B cell (primary cell): ENCODE measurements around the gene UTP25. TPM values are rescaled to one million over a fixed set of nuclear protein-coding genes. Genes with fewer than 3 reads are reported as not detected.

Source experiments
- ATAC-seq: fragments of 200-7000 bp; cut with Tn5 transposase; one replicate; pipeline ENCODE4 v1.10.0; 2021; ENCODE audit warnings: low read depth, mild to moderate bottlenecking, moderate number of reproducible peaks, moderate library complexity
- CTCF ChIA-PET: fragments of 350-600 bp; sonication (Branson Sonifier 250); formaldehyde crosslinking; loops from one replicate; lab custom pipeline; 2021; ENCODE audit warnings: antibody characterized with exemption, inconsistent platforms; lab: Charles Lee
- POLR2A ChIA-PET: fragments of 350-600 bp; sonication (Branson Sonifier 250); formaldehyde crosslinking; loops from one replicate; lab custom pipeline; 2021; ENCODE audit warnings: antibody characterized with exemption; lab: Charles Lee
- DNase-seq: peaks from one replicate; pipeline ENCODE4 v3.0.0; 2013
- H2AFZ ChIP-seq: 2 replicates; pipeline ENCODE4 v1.6.1; 2012; ENCODE audit warnings: mild to moderate bottlenecking, low read depth, low read length; ENCODE audit not compliant: insufficient read depth, poor library complexity, severe bottlenecking
- H3K27ac ChIP-seq, 2 donors: 1 replicate in 1 of 2; 2 replicates in 1 of 2; pipeline ENCODE4 v1.5.1; 2012 to 2013; ENCODE audit warnings: low read length in 2 of 2, mild to moderate bottlenecking in 2 of 2, moderate library complexity in 1 of 2
- H3K27me3 ChIP-seq, 4 experiments: fragments of 200-600 bp in 1 of 4; sonication (generic) in 1 of 4; replicated peaks in 1 of 4; 1 replicate in 2 of 4; 2 replicates in 2 of 4; pipeline versions ENCODE4 v1.6.1 to v1.7.0; 2013 to 2016; ENCODE audit warnings: low read length in 3 of 4, mild to moderate bottlenecking in 2 of 4, mixed read lengths in 1 of 4, moderate library complexity in 1 of 4; ENCODE audit not compliant: insufficient read depth in 4 of 4, control insufficient read depth in 3 of 4; ENCODE audit errors: control extremely low read depth in 1 of 4
- H3K36me3 ChIP-seq, 2 experiments: replicated peaks in 1 of 2; 1 replicate in 1 of 2; 2 replicates in 1 of 2; pipeline versions ENCODE4 v1.6.1 to v1.7.1; 2013; ENCODE audit warnings: low read length in 1 of 2; ENCODE audit not compliant: insufficient read depth in 2 of 2, control insufficient read depth in 1 of 2; ENCODE audit errors: control extremely low read depth in 1 of 2, extremely low read depth in 1 of 2
- H3K4me1 ChIP-seq, 2 donors: fragments of 200-600 bp in 1 of 2; sonication (generic) in 1 of 2; 1 replicate in 1 of 2; 2 replicates in 1 of 2; pipeline versions ENCODE4 v1.5.1 to v1.6.1; 2013 to 2017; ENCODE audit warnings: low read length in 2 of 2; ENCODE audit not compliant: control insufficient read depth in 2 of 2, insufficient read depth in 2 of 2
- H3K4me2 ChIP-seq: replicated peaks from 2 replicates; pipeline ENCODE3; 2012; ENCODE audit warnings: mild to moderate bottlenecking, low read depth, low read length; ENCODE audit not compliant: poor library complexity, severe bottlenecking
- H3K4me3 ChIP-seq, 5 experiments: fragments of 200-600 bp in 1 of 5; sonication (generic) in 1 of 5; 1 replicate in 3 of 5; 2 replicates in 2 of 5; pipeline versions ENCODE4 v1.5.1 to v1.7.0; 2011 to 2016; ENCODE audit warnings: low read length in 4 of 5, mild to moderate bottlenecking in 4 of 5, low read depth in 2 of 5, control low read depth in 1 of 5, moderate library complexity in 1 of 5; ENCODE audit not compliant: insufficient read depth in 1 of 5; ENCODE audit errors: control extremely low read depth in 1 of 5, extremely low read depth in 1 of 5
- H3K79me2 ChIP-seq: fragments of 200-600 bp; sonication (generic); one replicate; pipeline ENCODE4 v1.6.0; 2016; ENCODE audit warnings: low read length; ENCODE audit not compliant: control insufficient read depth, insufficient read depth
- H3K9ac ChIP-seq: fragments of 200-600 bp; sonication (generic); 2 replicates; pipeline ENCODE4 v1.6.1; 2017; ENCODE audit warnings: mild to moderate bottlenecking, low read length, moderate library complexity
- H3K9me3 ChIP-seq, 3 donors: one replicate each; pipeline versions ENCODE4 v1.6.1 to v1.7.1; 2013; ENCODE audit warnings: low read length in 2 of 3; ENCODE audit not compliant: control insufficient read depth in 2 of 3, insufficient read depth in 1 of 3; ENCODE audit errors: control extremely low read depth in 1 of 3
- H4K20me1 ChIP-seq: 2 replicates; pipeline ENCODE4 v1.6.0; 2012; ENCODE audit warnings: mild to moderate bottlenecking, low read length; ENCODE audit not compliant: insufficient read depth, control insufficient read depth, poor library complexity, severe bottlenecking
- H3K27ac Mint-ChIP-seq: one replicate; pipeline ENCODE4 v1.8.0; 2021; ENCODE audit warnings: mixed read lengths
- H3K27me3 Mint-ChIP-seq: one replicate; pipeline ENCODE4 v1.8.0; 2021; ENCODE audit warnings: mixed read lengths
- H3K4me1 Mint-ChIP-seq: one replicate; pipeline ENCODE4 v1.8.0; 2021; ENCODE audit warnings: mixed read lengths
- H3K4me3 Mint-ChIP-seq: one replicate; pipeline ENCODE4 v1.8.0; 2021; ENCODE audit warnings: mixed read lengths
- H3K9me3 Mint-ChIP-seq: one replicate; pipeline ENCODE4 v1.8.0; 2022; ENCODE audit warnings: mixed read lengths; ENCODE audit not compliant: insufficient read depth
- EZH2 ChIP-seq: IDR thresholded peaks from 2 replicates; pipeline ENCODE4 v1.6.1; 2012; ENCODE audit warnings: borderline replicate concordance, low read depth, mild to moderate bottlenecking, moderate library complexity, low read length; ENCODE audit not compliant: insufficient read depth, poor library complexity, severe bottlenecking
- WGBS: methylation state at CpG from one replicate; pipeline ENCODE4 v1.1.5; 2013; ENCODE audit warnings: missing lambda C conversion rate; ENCODE audit not compliant: insufficient coverage; 5-methylcytosine and 5-hydroxymethylcytosine counted together
- intact Hi-C: fragments of 100-400 bp; cut with micrococcal nuclease; formaldehyde crosslinking; loops from one replicate; pipeline ENCODE4 v1.10.0; 2022
- polyA plus RNA-seq: library from polyadenylated mRNA; depleted of rRNA; stranded (reverse); fragments of >200 nt; gene quantifications from 2 replicates; pipeline ENCODE4 v1.2.3, GENCODE V29; 2012
- total RNA-seq, 2 donors: library from RNA; stranded (reverse); fragments of 120-200 nt in 1 of 2; gene quantifications; 1 replicate in 1 of 2; 2 replicates in 1 of 2; pipeline versions ENCODE4 v1.2.3 to v1.2.4, GENCODE V29; 2013 to 2022
- TF ChIP-seq, protein P1 (sequence below): fragments of 200-600 bp; IDR thresholded peaks from one replicate; pipeline ENCODE4 v1.8.0; 2022; ENCODE audit warnings: antibody characterized with exemption, mild to moderate bottlenecking

Gene UTP25
- total and polyA plus RNA-seq, 2 donors (not counting 1 experiment from before 2014, with no cell fraction given) = 6.2 to 16.6 TPM

DNA sequence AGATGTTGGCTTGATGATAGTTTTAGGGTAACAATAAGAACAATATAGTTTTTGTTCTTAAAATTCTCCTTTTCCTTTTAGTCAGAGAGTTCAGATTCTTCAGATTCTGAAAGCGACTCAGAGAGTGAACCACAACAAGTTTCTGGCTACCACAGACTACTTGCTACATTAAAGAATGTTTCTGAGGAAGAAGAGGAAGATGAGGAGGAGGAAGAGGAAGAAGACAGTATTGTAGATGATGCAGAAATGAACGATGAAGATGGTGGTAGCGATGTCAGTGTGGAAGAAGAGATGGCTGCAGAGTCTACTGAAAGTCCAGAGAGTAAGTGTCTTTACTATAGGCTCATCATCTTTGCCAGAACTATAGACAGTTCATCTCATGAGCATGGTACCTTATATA, 3.0 kb downstream of the UTP25 start:
- H4K20me1 ChIP-seq = peaks cover 12% of the 10 kb centered on the region
- peaks cover 22% of the 10 kb centered on the region for H3K4me1 Mint-ChIP-seq
- H3K9me3 Mint-ChIP-seq = no peaks in the 10 kb centered on the region
- H3K36me3 ChIP-seq = peaks cover 13 to 59% of the 10 kb centered on the region in 2 experiments
- no peak for TF ChIP-seq EZH2
- TF ChIP-seq, protein P1, sequence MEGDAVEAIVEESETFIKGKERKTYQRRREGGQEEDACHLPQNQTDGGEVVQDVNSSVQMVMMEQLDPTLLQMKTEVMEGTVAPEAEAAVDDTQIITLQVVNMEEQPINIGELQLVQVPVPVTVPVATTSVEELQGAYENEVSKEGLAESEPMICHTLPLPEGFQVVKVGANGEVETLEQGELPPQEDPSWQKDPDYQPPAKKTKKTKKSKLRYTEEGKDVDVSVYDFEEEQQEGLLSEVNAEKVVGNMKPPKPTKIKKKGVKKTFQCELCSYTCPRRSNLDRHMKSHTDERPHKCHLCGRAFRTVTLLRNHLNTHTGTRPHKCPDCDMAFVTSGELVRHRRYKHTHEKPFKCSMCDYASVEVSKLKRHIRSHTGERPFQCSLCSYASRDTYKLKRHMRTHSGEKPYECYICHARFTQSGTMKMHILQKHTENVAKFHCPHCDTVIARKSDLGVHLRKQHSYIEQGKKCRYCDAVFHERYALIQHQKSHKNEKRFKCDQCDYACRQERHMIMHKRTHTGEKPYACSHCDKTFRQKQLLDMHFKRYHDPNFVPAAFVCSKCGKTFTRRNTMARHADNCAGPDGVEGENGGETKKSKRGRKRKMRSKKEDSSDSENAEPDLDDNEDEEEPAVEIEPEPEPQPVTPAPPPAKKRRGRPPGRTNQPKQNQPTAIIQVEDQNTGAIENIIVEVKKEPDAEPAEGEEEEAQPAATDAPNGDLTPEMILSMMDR = no peak
- ChIA-PET POLR2A (no interaction called here), CTCF (no interaction called here)
- H3K27me3 ChIP-seq = no peaks in the 10 kb centered on the region
- peaks cover 15 to 23% of the 10 kb centered on the region in 2 donors for H3K4me1 ChIP-seq
- H2AFZ ChIP-seq = no peak overlapping the region
- H3K4me3 ChIP-seq = no peak overlapping the region
- H3K9me3 ChIP-seq = no peaks in the 10 kb centered on the region
- H3K79me2 ChIP-seq = peaks cover 30% of the 10 kb centered on the region
- H3K9ac ChIP-seq = no peak overlapping the region
- H3K27ac Mint-ChIP-seq = no peak overlapping the region
- intact Hi-C loops = no loop called here
- no peak overlapping the region for H3K4me2 ChIP-seq
- ATAC-seq (no peak), DNase-seq (no peak)
- no peak overlapping the region for H3K4me3 Mint-ChIP-seq
- peak overlapping the region in 1 of 2 donors; percentile 13 for H3K27ac ChIP-seq
- H3K27me3 Mint-ChIP-seq = no peaks in the 10 kb centered on the region
- no CpG with 5 or more reads among the region's 3 CpGs for WGBS

DNA sequence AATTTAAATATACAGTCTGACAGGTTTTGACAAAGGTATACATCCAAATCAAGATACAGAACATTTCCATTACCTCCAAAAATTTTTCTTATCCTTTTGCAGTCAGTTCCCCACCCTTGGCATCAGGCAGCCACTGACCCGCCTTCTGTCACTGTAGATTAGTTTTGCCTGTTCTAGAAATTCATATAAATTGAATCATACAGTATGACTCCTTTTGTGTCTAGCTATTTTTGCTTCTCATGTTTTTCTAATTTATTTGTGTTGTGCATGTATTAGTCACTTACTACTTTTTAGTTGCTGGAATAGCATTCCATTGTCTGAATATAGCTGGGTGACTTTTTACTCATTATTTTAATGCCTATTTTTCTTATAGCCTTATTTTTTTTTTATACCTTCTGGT, 3.8 kb downstream of the UTP25 start:
- DNase-seq = no peak
- no peak overlapping the region for H2AFZ ChIP-seq
- no peak for TF ChIP-seq EZH2
- TF ChIP-seq, protein P1 = no peak

More for the DNA sequence above, 3.8 kb downstream of the UTP25 start:
- Mint-ChIP-seq H3K9me3 (no peaks in the 10 kb centered on the region), H3K27ac (no peak overlapping the region), H3K27me3 (no peaks in the 10 kb centered on the region), H3K4me3 (no peak overlapping the region), H3K4me1 (peaks cover 22% of the 10 kb centered on the region)
- Histone ChIP-seq H3K4me1 (peaks cover 15 to 23% of the 10 kb centered on the region in 2 donors), H3K27ac (no peak overlapping the region), H3K36me3 (peaks cover 13 to 68% of the 10 kb centered on the region in 2 experiments), H3K27me3 (no peaks in the 10 kb centered on the region), H3K79me2 (peaks cover 30% of the 10 kb centered on the region), H4K20me1 (peaks cover 13% of the 10 kb centered on the region), H3K4me3 (no peak overlapping the region), H3K9me3 (no peaks in the 10 kb centered on the region), H3K9ac (no peak overlapping the region), H3K4me2 (no peak overlapping the region)
- intact Hi-C loops = no loop called here
- CTCF ChIA-PET = interaction anchor here (1.1 to 1.5 kb wide), 3 partner anchors 9 to 84 kb away, joined by 3 to 4 read pairs (median 3); no protein-coding TSS in a partner anchor
- no peak for ATAC-seq
- POLR2A ChIA-PET = no interaction called here
- WGBS = no CpG with 5 or more reads among the region's 1 CpG
